Measurements from ENCODE around the gene PCDHGA1. TPM values are rescaled to one million over a fixed set of nuclear protein-coding genes. Genes with fewer than 3 reads are reported as not detected.

The PCDHGA1 gene
- total and polyA plus RNA-seq, 9 of the 15 experiments (the other 6 are each of a cell fraction or from before 2014, with no cell fraction given): 0.05 to 0.26 (median 0.18) TPM; not detected in 2

DNA sequence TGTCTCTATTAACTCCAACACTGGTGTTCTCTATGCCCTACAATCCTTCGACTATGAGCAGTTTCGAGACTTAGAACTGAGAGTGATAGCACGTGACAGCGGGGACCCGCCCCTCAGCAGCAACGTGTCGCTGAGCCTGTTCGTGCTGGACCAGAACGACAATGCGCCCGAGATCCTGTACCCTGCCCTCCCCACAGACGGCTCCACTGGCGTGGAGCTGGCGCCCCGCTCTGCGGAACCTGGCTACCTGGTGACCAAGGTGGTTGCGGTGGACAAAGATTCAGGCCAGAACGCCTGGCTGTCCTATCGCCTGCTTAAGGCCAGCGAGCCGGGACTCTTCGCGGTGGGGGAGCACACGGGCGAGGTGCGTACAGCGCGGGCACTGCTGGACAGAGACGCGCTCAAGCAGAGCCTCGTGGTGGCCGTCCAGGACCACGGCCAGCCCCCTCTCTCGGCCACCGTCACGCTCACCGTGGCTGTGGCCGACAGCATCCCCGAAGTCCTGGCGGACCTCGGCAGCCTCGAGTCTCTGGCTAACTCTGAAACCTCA lies 92.5 kb downstream of the PCDHGA1 start (continued):
- TF ChIP-seq, protein P1, sequence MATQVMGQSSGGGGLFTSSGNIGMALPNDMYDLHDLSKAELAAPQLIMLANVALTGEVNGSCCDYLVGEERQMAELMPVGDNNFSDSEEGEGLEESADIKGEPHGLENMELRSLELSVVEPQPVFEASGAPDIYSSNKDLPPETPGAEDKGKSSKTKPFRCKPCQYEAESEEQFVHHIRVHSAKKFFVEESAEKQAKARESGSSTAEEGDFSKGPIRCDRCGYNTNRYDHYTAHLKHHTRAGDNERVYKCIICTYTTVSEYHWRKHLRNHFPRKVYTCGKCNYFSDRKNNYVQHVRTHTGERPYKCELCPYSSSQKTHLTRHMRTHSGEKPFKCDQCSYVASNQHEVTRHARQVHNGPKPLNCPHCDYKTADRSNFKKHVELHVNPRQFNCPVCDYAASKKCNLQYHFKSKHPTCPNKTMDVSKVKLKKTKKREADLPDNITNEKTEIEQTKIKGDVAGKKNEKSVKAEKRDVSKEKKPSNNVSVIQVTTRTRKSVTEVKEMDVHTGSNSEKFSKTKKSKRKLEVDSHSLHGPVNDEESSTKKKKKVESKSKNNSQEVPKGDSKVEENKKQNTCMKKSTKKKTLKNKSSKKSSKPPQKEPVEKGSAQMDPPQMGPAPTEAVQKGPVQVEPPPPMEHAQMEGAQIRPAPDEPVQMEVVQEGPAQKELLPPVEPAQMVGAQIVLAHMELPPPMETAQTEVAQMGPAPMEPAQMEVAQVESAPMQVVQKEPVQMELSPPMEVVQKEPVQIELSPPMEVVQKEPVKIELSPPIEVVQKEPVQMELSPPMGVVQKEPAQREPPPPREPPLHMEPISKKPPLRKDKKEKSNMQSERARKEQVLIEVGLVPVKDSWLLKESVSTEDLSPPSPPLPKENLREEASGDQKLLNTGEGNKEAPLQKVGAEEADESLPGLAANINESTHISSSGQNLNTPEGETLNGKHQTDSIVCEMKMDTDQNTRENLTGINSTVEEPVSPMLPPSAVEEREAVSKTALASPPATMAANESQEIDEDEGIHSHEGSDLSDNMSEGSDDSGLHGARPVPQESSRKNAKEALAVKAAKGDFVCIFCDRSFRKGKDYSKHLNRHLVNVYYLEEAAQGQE (IDR thresholded peaks at IDR 0.05; ENCODE audit: borderline replicate concordance): peak; percentile 33; the same call in 1 of the 2 replicates
- TF ChIP-seq, protein P1 (CRISPR knock-in tag; IDR thresholded peaks at IDR 0.05; ENCODE audit: low read depth): no peak
- TF ChIP-seq SMARCE1 (IDR thresholded peaks at IDR 0.05): no peak

Data from K562 (cell line).